Activated naive CD8-positive, alpha-beta T cell treated with anti-CD3 and anti-CD28 coated beads, Interleukin-2, amount 50 U/mL, for 16 hours (primary cell): Measurements from ENCODE around the gene KCNJ6.

ENCODE experiments used
- DNase-seq: peaks from one replicate; pipeline ENCODE4 v3.0.0-alpha.2; 2020; ENCODE audit warnings: low read depth, low spot score

KCNJ6 gene

GRCh38 chr21:37866027-37866426, 50.2 kb downstream of the KCNJ6 start:
- DNase-seq: no peak

DNA sequence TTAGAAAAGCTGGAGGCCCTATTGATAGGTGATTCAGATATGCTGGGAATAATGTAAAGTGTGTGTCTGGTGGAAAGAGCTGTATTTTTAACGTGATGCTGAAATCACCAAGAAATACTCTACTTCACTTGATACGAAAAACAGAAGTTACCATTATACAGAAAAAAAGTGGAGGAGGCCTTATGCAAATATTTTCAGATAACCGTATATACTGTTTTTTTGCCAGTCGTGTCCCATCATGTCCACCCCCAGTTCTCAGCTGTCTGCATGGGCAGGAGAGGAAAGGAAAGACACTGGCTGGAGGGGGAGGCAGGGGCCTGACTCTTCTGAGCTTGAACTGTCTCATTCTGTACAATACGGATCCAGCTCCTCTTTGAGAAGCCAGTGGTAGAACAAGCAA, 51.1 kb downstream of the KCNJ6 start:
- no peak for DNase-seq

DNA sequence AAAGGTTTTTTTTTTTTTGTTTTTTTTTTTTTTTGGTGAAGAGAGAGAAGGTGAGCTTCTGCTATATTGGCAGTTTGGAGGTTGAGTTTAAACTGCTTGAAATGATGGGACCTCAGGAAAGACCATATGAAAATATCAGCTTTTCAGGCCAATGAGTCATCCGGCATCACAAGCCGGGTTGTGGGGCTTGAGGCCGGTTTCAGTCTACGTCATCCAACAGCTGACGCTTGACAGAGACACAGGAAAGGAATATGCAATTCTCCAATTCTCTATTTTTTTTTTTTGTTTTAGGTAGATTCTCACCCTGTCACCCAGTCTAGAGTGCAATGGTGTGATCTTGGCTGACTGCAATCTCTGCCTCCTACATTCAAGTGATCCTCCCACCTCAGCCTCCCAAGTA, 52.4 kb downstream of the KCNJ6 start:
- DNase-seq: no peak

GRCh38 chr21:37862536-37862935, 53.7 kb downstream of the KCNJ6 start:
- no peak for DNase-seq

GRCh38 chr21:37861561-37861960, 54.7 kb downstream of the KCNJ6 start:
- DNase-seq: no peak

DNA sequence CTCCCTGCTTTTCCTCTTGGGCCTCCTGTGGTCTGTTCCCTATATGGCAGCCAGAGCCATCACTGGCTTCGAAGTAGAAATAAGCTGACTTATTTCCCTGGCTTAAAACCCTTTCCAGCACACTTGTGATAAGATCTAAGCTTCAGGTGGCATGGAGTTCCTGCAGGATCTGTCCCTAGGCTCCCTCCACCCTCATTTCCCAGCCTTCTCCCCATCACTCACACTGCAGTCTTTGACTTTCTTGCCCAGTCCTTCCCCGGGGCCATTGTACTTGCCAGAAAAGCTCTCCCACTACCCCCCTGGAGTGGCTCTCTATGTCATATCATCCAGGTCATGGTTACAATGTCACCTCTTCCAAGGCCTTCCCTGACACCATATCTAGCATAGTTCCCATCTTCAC, 55.8 kb downstream of the KCNJ6 start:
- no peak for DNase-seq

DNA sequence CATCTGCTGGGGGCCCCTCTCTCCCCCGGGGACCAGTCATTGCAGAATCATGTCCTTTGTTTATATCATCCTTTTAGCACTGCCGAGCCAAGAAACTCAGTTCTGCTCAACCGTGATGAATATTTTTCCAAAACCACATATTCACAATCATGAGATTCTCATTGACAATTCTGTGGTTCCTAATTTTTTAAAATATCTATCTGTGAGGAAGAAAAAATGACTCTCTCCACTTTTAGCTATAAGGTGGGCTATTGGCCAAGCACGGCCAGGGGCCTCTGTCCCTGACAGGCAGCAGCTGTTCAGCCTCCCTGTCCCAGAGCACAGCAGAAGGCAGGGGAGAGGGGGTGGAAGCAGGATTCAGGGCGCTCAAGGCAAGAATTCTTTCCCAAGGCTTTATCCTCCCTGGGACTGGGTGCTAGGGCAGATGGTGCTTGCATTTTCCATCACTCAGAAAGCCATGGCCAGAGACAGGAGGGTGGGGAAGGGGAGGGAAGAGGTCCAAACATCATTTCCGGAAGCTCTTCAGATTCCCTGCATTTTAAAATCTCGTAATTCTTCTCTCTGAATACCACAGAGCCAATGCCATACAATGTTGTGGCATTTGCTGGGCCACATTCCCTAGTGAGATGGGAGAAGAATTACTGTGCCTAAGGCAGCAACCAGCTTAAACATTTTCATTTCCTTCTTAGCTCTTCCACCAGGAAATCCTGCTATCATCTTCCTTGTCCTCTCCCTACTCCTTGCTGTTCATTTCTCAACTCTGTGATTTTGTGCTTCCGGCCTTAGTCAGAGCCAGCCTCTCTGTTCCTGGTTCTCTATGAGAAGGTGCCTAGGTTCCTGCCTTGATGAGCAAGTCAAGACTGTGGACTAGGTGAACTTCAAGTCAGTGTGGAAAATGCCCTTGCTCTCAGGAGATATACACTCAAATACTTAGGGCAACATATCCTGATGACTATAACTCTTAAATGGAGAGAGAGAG, 60.3 kb downstream of the KCNJ6 start:
- no peak for DNase-seq

DNA sequence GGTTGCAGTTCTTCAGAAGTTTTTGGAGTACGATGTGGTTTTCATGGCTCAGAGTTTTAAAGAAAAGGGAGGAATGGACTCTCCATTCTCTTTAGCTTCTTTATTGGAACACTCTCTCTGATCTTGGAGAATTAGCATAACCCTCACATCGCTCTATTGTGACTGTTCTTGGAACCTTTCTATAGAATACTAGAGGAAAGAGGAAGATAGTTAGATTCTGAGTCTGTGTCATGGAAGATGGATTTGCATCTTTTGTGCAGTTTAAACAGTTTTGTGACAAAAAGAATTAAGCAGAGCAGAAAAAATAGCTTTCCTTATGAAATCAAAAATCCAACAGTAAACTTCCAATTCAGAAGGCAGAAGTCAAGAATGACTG, 61.0 kb downstream of the KCNJ6 start:
- no peak for DNase-seq

DNA sequence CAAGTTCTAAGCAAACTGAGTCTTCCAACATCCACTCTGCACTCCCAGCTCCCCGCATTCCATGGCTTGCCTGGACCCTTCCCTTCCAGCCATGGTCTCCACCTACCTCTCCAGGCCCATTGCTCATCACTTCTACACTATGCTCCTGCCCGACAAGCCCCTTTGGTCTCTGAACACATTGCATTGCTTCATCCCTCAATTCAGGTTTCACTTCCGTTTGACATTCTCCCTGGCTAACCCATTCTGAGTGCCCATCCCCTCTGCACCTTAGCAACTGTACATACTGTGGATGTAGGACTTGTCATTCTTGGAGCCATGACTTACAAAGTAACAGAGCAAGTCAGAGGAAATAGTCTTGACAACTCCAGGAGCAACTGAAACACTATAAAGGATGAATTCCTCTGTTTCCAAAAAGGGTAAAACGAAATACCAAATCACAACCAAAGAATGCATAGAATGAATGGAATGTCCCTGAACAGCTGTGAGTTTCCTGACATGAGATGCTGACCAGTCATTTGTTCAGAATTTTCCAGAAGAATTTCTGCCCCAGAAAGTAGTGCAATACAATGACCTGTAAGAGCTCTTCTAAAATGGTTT, 66.7 kb downstream of the KCNJ6 start:
- no peak for DNase-seq

DNA sequence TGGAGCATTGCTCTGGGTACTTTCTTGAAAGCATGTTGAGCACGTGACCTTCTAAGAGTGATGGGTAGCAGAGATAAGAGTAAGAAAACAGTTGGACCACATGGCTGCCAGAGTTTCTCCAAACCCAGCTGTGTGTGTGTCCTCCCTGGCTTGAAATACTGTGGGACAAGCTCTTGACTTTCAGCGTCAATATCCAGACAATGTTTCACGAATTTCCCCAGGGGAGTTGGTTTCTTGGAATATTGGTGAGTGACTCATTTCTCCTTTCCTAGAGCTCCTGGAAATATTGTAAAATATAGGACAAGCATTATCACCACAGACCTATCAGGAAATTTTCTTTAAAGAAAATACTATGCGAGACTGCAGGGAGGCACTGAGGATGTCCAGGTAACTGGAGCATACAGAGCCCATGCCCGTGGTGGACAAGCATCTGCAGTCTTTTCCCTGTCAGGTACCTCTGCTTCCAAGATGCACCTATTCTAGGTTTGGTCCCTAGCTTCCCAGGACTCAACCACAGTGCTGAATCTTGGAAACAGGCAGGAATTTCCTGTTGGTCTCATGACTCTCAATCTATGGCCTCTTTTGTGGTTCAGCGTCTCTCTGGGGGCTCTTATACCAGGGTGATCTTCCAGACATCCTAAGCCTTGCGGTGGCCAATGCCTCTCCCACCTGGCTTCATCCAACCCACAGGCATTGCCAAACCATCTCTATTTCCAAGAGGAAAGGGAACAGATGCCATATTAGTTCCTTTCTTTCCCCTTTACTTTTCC, 67.4 kb downstream of the KCNJ6 start:
- DNase-seq: no peak

GRCh38 chr21:37845535-37845934, 70.7 kb downstream of the KCNJ6 start:
- DNase-seq: no peak

GRCh38 chr21:37843191-37843590, 73.1 kb downstream of the KCNJ6 start:
- no peak for DNase-seq

DNA sequence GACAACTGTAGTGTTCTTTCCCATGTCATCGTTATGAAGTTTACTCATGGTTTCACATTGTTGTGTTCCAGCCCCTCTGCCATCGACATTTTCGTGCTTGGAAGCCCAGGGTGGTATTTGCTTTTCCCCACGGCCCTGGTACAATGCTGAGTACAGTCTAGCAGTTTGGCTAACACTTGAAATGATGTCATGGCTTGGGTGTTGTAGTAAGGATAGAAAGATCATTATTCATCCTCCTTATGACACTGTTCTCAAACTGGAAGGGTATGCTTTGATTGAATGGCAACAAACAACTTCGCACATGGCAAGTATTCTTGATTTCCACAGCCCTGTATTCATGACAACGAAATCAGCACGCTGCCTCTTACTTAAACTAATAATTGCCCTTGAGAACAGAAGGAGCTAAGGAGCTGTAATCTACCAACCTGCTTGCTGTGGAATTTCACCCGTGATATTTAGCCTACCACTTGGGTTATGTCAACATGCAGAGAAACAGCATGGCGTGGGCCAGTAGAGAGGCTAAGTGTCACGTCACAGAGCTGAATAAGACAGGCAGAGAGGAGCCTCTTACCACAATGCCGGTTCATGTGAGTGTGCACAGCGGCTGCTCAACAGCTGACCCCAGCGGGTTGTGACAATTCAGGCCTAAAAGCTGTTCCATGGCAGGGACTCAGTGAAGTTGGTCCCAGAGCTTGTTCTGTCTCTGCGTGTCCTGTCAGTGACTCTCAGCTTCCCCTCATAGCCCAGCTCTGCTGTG, 73.9 kb downstream of the KCNJ6 start:
- no peak for DNase-seq

GRCh38 chr21:37837381-37837780, 78.9 kb downstream of the KCNJ6 start:
- no peak for DNase-seq

DNA sequence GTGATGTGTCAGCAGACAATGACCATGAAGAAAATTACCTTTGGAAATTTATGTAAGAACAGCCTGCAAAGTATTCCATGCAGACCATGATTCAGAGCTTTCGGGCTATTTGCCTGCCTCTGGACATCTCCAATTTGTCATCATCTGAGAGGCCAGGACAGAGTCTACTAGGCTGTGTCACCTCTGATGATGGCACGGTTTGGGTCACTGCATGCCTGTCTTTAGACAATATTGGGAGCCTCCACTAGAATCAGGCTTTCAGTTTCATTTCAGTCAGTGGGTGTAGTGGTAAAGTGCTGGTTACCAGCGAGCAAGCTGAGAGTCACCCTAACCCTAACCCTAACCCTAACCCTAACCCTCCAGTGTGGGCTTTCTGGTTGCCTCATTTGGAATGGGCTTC, 80.8 kb downstream of the KCNJ6 start:
- no peak for DNase-seq

DNA sequence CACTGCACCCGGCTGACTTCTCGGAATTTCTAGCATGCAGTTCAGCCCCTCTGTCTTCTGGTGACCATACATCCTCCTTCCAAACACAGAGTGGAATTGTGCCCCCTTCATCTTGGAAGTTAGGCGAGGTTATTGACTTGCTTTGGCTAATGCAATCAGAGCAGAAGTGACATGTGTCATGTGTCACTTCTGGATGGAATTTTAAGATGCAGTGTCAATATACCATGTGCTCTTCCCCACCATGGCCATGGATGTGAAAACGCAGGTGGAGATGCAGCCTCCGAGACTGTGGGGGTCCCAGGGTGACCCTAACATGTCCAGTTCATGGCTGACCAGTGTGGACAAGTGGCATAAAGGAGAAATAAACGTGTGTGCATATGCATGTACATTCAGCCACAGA, 83.0 kb downstream of the KCNJ6 start:
- no peak for DNase-seq

DNA sequence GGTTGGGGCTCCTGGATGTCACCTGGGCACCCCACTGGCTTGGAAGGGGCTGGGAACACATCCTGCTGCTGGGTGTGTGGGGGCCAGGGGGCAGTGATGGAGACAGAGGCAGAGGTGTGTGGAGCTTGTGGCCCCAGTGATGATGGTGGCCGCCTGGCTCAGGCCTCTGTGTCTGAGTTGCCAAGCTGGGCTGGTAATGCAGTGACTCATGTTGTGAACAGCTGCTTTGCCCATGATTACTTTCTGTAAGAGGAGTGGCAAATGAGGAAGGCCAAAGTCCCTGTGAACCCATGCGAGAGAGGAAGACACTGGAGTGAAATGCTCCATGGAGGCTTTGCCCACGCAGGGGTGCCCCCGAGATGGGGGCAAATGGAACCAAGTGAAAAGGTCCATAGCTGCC, 86.8 kb downstream of the KCNJ6 start:
- no peak for DNase-seq

DNA sequence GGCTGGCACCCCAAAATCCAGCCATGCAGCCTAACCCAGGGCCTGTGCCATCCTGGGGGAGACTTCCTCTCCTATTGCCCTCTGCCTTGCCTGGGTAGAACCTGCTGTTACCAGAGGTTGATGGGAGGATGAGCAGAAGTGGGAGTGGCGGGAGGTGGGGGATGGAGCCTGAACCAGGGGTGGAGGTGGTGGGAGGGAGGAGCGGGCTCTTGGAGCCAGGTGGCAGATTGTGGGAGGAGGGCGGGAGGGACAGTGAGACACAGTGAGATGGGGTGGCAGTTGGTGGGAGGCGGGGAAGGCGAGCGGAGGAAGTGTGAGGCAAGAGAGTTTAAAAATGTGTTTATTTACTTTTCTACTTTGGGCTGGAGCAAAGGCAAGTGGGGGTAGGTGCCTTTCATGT, 87.3 kb downstream of the KCNJ6 start:
- no peak for DNase-seq

GRCh38 chr21:37828556-37828955, 87.7 kb downstream of the KCNJ6 start:
- no peak for DNase-seq

GRCh38 chr21:37827913-37828312, 88.3 kb downstream of the KCNJ6 start:
- no peak for DNase-seq

- no peak for DNase-seq
Measured at GRCh38 chr21:37821786-37822450, 94.3 kb downstream of the KCNJ6 start.
